NCI-H1417 treated with DMSO at 0.1 percent for 48 hours (cell line): ENCODE data around the gene PEX7.
A peak's percentile ranks its signal among the peaks of the same experiment; 100 is the strongest.
"Not testable (repeated sequence)": the region's sequence is repeated elsewhere in the genome, so short reads cannot be mapped to it uniquely, and the experiment has no call there.

Experiments used
- DNase-seq: peaks from one replicate; lab custom pipeline; 2025; lab: John Stamatoyannopoulos, UW

Gene PEX7

DNA sequence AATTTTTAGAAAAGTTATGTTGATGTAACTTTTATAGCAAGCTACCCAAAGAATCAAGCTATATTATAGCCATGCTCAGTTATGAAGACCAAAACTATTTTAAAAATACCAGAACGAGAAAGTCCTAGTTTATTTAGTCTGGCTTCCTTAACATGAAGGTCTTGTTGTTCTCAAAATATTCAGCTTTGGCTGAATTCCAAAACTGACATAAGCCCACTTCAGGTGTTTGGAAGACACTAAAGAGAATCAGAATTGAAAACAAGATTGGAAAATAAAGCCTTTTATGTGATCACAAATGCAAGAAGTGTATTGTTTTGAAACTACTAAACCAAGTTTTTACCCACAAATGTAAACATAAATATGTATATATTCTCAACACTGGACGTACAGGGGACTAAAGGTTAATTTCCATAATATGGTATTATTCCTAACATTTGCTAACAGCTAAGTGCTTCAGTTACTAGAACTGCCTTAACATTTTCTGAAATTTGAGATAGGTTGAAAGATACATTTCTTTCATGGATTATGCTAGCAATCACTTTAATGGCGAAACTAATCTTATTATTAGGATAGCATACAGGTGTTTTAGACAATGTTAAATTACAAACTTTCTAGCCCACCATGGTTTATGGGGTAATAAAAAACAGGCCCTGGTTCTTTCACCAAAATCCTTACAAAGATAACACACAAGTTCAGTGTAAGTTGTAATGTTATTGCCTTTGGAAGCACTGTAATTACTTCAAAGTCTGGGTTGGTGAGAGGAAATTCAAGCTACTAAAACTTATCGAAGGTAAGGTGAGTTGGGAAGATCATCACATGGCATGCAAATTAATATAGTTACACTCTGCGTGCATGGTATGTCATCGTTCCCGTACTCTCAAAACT is 31.7 kb upstream of the PEX7 start:
- DNase-seq = no peak

- DNase-seq = peak; percentile 13
Observed at GRCh38 chr6:136791296-136792094, 30.9 kb upstream of the PEX7 start.

DNA sequence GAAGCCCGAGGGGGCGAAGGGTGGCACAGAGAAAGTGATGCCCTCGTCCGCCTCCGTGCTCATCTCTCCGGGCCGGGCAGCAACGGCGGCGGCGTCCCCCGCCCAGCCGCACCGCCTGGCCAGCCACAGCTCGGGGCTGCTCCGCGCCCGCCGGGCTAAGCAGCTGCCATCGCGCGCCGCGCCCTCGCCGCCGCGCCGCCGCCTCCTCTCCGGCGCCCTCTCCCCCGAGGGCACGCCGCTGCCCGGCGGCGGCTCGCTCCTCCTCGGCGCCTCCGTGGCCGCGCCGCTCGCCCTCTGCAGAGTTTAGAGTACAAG is 30.3 kb upstream of the PEX7 start:
- DNase-seq = no peak

DNA sequence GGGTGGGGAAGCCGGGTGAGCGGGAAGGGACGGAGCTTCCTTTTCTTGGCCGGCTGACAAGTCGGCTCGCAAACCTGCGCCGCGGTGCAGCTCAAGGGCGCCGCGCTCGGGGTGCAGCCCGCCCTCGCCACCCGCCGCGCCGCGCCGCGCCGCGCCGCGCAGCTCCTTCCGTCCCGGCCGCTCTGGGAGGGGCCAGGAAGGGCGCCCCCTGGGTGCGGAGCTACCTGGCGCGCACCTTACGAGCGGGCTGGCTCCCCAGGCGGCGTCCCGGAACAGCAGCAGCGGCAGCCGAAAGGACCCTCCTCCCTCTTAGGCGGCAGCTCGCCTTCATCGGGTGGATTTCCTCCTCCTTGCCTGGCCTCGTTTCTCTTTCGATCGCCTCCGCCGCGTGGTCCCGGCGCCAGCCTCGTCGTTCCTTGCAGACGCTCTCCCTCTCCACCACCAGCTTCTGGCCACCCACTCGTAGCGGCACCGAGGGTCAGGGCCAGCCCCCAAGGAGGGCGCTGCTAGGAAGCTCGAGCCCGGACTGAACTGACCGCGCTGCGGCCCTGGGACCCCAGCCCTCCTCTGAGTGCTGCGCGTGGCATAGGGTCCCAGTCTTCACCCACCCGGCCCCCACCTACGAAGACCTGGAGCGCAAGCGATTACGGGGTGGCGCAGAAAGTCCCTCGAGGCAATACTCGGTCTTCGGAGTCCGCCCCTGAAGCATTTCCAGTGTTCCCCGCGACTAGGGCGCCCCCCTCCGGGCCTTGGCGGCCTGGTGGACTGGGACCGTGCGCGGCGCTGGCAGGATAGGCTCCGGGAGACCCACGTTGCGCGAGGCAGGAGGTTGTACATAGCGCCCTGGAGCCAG is 29.8 kb upstream of the PEX7 start, which contains the start of gene MAP3K5:
Gene MAP3K5 (minus strand): TSS at position 68 of the 853 bp plus-strand sequence. CDS start 320 bp downstream, outside the sequence.
- peak; percentile 75 for DNase-seq

GRCh38 chr6:136793363-136793762 is 29.0 kb upstream of the PEX7 start:
- no peak for DNase-seq

DNA sequence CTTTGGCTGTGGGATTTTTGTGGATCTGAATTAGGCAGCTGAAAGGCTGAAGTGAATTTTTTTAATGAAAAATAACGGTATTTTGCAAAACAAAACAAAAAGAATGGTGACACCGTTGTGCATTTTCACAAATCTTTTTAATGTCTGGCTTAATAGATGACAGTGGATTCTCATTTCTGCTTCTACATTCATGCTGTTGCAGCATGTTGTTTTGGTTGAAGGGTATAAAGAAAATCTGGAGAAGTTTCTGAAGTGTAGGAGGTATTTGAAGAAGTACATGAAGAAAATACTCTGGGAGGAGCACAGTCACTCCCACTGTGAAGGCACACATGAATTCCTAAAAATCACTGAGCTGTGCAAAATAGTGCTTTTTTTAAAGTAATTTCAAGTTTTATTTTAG is 27.0 kb upstream of the PEX7 start:
- no peak for DNase-seq

GRCh38 chr6:136795996-136796395 is 26.4 kb upstream of the PEX7 start:
- no peak for DNase-seq

- DNase-seq = no peak
Observed at GRCh38 chr6:136798044-136798443, 24.3 kb upstream of the PEX7 start.

DNA sequence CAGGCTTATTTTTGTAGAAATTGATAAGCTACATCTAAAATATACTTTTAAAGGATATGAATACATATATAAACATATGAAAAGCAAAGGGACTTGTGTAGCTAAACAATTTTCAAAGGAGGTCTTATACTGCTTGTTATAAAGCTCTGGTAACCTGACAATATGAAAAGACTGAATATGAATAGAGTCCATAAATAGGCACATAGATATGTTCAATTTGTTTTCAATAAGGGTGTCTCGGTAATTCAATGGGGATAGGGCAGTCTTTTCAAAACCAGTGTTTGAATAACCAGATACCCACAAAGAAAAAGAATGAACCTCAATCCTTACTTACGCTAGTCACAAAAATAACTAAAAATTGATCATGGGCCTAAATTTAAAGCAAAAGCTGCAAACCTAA is 20.8 kb upstream of the PEX7 start:
- DNase-seq = no peak

DNA sequence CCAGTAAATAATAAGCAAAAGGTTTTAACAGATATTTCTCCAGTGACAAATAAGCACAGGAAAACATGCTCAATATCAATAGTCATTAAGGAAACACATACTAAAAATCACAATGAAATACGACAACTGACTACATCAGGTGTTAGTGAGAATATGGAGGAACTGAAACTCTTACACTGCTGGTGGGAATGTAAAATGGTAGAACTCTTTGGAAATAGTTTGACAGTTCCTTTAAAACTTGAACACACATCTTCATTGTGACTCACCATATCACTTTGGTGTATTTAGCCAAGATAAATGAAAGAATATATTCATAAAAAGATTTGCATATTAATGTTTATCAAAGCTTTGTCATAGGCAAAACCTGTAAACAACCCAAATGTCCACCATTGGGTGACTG is 18.8 kb upstream of the PEX7 start:
- DNase-seq = no peak

- no peak for DNase-seq
Observed at GRCh38 chr6:136809091-136809860, 13.1 kb upstream of the PEX7 start.

DNA sequence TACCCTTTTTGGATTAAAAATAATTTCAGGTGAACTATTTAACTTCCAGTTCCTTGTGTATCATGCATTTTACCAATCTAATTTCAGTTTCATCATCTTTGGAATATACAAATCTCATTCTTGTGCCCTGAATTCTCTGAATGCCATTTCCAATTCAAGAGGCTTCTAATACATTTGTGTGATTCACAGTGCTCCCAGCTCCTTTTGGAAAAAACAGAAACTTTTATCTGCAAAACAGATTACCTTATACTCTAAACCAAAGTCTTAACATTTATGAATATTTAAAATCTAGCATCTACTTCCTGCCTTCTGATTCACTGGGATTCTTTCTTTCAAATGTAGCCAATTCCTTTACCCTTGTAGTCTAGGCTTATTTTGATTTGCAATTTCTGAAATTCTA is 11.1 kb upstream of the PEX7 start:
- no peak for DNase-seq

DNA sequence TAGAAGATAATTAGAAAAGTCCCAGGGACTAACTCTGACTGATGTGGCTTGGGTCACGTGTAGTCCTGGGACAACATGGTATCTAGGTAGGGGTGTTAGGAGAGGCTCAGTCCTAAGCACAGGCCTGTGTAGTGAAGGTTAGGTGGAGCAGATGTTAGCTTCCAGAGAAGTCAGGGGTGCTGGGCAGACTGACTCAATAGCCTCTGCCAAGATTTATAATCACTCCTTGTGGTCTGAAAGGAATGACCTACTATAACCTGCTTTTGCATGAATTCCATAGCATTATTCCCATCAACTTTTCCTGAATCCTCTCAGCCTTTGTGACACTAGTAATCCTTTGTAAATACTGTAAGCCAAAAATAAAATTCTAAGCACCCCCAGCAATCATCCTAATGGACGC is 10.2 kb upstream of the PEX7 start:
- DNase-seq = no peak

DNA sequence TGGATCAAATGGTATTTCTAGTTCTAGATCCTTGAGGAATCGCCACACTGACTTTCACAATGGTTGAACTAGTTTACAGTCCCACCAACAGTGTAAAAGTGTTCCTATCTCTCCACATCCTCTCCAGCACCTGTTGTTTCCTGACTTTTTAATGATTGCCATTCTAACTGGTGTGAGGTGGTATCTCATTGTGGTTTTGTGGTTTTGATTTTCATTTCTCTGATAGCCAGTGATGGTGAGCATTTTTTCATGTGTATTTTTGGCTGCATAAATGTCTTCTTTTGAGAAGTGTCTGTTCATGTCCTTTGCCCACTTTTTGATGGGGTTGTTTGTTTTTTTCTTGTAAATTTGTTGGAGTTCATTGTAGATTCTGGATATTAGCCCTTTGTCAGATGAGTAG is 6.8 kb upstream of the PEX7 start:
- not testable (repeated sequence) for DNase-seq

DNA sequence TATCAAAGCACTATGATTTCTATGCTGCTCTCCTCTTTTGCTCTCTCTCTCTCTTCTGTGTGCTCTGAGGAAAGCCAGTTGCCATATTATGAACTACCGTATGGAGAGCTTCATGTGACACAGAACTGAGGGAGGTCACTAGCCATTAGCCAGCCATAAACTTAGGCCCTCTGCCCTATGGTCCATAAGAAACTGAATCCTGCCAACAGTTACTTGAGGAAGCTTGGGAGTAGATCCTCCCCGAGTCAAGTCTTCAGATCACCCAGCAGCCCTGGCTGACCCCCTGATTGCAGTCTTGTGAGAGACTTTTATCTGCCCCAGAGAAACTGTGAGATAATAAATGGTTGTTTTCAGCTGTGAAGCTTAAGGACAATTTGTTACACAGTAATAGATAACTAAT is 5.7 kb upstream of the PEX7 start:
- no peak for DNase-seq

DNA sequence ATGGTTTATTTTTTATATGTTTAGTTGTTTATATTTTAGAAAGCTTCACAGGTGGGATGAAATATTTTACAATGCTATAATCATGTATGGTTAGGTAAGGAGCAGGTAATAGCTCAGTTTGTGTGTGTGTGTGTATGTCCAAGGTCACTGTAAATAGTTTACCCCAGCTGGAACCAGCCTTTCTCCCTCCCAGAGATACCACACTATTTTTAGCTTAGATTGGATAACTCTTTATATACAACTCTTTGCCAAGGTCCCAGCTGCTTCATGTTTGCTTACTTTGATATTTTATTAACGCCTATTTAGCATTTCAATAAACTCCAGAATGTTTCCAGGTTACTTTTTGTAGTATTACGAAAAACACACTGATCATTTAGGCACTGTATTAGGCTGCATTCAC is 1.8 kb upstream of the PEX7 start:
- no peak for DNase-seq

- DNase-seq = no peak
Observed at GRCh38 chr6:136822046-136822375, 381 bp upstream of the PEX7 start.

DNA sequence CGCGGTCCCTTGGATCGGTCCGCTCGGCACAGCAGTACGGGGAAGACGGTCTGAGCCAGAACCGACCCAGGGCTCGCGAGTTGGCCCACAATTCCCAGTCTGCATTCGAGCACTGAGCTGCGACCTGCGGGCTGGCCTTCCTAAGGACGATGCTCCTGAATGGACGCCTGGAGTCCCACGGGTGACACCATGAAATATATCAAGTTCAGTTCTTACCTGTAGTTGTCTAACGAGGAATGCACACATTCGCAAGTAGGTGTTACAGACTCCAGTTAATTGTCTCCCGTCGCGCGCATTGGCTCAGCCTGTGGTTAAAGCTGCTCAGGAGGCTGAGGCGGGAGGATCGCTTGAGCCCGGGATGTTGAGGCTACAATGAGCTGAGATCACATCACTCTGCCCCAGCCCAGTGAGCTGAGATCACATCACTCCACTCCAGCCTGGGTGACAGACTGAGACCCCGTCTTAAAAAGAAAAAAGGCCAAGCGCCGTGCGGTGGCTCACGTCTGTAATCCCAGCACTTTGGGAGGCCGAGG is 802 bp downstream of the PEX7 start:
- DNase-seq = no peak

DNA sequence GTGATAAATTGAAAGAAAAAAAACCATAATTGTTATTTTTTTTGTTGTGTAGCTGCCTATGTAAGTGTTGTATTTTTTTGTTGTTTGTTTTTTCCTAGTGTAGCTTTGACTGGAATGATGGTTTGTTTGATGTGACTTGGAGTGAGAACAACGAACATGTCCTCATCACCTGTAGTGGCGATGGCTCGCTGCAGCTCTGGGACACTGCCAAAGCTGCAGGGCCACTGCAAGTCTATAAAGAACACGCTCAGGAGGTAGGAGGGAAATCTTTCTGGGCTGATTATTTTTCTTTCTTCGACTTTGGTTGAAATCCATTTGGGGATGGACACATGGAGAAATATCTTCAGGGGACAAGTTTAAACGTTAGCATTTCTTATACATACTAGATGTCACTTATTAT is 3.8 kb downstream of the PEX7 start:
- DNase-seq = no peak

- DNase-seq = no peak
Observed at GRCh38 chr6:136831873-136832562, 9.6 kb downstream of the PEX7 start.
